GM18511 (cell line): Measurements from ENCODE around the gene PRKCB.
"Not testable (repeated sequence)": the region's sequence is repeated elsewhere in the genome, so short reads cannot be mapped to it uniquely, and the experiment has no call there.

Experiments
- ATAC-seq: cut with Tn5 transposase; IDR thresholded peaks from one replicate; pipeline ENCODE4 v1.9.1; 2021; ENCODE audit warnings: mild to moderate bottlenecking, moderate library complexity; ENCODE audit not compliant: unreplicated experiment

Gene PRKCB

DNA sequence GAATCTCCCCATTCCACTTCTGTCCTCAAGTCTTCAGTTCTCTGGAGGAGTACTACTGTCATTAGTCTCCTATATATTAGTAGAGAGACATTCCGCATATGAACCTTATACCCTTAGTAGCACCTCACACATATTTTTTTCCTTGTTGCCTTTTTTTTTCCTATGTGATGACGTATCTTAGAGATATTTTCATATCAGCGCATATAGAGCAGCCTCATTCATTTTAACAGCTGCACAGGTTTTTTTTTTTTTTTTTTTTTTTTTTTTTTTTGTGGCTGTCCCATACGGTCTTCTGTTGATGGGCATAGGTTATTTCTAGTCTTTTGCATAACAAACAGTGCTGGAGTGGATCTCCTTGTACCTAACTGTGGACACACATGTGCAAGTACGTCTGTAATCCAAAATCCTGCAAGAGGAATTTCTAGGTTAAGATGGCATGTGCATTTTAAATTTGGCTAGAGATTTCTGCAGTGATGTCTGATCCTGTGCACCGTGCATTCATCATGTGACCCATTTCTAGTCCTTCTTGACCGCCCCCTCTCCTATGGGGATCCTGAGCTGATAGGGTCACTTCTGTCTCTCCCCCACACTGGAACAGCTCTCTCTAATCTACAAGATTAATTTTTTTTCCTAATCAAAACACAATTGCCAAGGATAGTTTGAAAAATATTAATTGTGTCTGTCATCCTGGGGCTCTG is 64.8 kb downstream of the PRKCB start:
- no peak for ATAC-seq

DNA sequence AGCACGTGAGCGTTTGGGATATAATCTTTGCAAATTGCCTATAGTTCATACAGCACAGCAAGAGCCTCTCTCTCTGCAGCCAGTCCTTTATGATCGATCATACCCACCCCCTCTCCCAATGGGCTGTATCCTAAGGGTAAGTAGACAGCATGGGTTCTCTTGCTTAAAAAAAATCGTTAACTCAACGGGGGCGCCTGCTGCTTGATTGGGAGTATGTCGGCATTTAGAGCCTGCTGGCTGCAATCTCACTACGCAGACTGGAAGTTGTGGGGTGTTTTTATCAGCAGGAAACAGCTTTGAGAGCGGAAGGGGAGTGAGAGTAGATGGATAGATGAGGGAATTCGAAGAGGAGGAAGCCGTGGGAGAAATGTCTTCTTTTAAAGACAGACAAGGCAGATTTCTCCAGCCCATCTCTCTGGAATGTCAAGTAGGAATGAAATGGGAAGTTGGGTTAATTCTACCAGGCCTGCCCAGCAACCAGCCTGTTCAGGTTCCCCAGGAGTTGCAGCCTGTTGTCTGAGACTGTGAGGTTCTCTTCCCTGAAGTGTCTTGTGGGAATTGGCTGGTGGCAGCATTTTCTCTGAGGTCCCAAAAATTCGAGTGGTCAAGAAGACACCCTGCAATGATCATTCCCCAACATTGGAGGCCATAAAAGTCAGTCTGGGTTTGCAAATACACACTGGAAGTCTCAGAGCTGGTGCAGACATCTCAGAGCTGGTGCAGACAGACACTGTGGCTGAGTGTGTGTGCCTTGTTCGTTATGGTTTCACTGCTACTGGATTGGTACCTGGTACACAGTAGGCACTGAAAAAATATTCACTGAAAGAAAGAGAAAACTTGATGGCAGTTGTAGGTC is 65.6 kb downstream of the PRKCB start:
- ATAC-seq, result no peak

DNA sequence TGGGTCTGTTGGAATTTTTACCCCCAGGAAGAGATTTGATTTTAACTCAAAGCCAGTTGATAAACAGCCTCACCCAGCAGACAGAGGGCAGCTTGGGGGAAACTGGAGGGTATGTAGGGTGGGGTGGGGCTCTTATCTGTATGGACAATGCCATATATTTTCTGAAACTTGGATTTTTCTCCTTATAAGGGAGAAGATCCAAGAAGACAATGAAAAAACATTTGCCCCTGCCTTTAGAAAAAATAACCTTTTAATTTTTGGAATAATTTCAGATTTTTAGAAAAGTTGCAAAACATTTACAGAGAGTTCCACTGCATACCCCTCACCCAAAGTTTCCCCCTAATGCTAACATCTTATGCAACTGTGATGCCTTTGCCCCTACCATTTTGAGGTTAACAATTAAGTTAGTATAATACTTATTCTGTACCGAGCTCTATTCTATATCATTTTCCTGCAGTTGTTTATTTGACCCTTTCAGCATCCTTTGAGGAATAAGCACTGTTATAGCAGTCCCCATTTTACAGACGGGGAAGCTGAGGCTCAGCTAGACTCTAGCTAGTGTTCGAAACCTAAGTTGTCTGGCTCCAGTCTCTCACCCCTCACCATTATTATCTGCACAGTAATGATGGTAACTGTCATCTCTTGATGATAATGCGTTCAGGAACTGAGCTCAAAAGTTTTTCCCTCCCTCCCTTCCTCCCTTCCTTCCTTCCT is 66.4 kb downstream of the PRKCB start:
- no peak for ATAC-seq

DNA sequence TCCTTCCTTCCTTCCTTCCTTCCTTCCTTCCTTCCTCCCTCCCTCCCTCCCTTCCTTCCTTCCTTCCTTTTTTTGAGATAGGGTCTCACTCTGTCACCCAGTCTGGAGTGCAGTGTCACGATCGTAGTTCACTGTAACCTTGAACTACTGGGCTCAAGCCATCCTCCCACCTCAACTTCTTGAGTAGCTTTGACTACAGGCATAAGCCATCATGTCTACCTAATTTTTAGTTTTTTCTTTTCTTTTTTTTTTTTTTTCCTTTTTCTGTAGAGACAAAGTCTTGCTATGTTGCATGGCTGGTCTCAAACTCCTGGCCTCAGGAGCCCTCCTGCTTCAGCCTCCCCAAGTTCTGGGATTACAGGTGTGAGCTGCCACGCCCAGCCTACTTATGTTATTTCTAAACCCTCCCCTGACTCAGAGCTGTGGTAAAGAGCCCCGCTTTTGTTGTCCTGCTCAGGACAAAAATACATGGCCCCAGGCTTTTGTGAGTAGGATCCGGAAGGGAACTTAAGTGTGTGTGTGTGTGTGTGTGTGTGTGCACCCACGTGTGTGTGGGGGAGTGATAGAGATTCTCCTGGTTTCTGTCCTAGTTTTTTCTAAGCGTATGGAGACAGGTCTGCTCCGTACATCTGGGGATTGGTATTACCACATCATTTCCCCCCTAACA is 67.1 kb downstream of the PRKCB start:
- ATAC-seq, result no peak

DNA sequence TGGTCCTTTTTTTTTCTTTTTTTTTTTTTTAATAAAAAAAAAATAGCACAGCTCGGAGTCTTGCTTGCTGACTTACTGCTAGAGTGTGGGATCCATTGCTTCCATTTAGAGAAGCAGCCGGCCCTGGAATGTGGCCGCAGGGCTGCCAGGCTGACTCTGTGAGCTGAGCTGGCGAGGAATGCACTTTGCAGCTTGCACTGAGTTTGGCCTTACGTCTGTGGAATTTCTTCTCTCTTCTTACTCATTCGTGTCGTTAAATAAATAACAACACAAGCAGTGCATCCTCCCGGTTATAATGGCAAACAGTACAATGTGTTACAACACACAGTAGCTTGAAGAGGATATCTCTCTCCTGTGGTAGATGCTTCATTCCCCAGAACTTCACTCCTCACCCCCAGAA is 69.2 kb downstream of the PRKCB start:
- no peak for ATAC-seq

DNA sequence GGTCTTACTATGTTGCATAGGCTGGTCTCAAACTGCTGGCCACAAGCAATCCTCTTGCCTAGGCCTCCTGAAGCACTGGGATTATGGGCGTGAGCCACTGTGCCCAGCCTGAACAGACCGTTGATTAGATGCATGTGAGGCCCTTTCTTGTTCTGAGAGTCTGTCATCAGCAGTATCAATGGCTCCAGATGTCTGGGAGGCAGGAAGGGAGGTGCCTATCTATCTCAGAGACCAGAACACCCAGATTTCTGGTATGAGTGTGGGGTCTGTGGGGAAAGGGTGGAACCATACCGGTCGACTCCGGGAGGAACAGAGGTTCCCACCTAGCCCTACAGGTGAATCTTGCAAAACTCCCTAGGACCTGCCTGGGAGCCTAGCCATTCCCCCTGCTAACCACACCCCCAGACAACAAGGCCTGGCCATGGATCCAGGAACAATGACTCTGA is 71.7 kb downstream of the PRKCB start:
- ATAC-seq, result no peak

DNA sequence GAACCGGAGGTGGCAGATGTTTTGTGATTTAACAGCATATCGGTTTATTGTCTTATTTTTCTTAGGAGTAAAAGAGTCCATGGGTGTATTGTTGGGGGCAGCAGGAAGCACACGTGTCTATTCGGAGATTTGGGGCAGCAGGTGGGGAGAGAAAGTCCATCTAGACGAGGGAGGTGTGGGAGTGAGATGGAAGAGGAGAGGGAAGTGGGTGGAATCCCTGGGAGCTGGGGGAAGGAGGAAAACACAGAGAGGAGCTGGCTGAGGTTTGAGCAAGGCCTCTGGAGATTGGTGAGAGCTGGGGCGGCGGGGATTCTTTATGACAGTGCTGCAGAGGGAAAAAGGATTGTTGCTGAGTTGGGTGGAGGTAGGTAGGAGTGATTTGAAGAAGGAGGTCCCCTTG is 72.1 kb downstream of the PRKCB start:
- no peak for ATAC-seq

DNA sequence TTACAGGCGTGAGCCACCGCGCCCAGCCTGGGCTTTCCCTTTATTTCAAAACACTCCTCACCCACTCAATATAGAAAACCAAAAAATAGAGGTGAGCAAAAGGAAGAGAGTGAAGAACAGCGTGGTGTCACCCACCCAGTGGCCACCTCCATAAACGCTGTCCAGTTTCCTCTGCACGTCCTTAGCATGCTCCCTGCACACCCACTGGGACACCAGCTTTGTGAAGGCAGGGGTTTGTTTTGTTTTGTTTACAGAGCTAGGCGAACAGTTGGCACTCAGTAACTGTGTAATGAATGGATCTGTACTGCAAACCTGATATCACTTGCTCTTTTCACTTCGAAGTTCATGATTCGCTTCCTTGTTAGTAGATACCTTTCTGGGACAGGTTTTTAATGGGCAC is 73.0 kb downstream of the PRKCB start:
- ATAC-seq, result no peak

DNA sequence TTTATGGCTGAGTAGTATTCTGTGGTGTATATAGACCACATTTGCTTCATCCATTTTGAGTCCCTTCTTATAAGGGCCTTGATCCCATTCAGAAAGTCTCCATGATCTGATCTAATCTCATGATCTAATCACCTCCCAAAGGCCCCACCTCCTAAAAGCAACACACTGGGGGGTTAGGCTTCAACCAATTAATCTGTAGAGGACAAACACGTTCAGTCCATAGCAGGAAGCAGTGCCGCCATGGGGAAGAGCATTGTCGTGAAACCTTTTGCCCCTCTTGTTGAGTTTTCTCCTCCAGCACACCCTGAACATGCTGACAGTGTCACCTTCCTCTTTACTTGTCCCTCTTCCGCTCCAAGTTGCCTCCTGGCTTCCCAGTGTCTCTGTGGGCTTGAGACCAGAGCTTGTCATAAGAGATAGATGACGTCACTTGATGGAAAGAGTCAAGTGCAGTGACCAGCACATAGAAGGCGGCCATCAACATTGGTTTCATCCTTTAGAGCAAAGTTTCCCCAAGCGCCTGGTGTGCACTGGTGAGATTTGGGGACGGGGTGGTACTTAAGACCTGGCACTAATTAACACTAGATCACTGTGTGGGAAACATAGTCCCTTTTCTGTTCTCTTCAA is 74.1 kb downstream of the PRKCB start:
- ATAC-seq, result no peak

DNA sequence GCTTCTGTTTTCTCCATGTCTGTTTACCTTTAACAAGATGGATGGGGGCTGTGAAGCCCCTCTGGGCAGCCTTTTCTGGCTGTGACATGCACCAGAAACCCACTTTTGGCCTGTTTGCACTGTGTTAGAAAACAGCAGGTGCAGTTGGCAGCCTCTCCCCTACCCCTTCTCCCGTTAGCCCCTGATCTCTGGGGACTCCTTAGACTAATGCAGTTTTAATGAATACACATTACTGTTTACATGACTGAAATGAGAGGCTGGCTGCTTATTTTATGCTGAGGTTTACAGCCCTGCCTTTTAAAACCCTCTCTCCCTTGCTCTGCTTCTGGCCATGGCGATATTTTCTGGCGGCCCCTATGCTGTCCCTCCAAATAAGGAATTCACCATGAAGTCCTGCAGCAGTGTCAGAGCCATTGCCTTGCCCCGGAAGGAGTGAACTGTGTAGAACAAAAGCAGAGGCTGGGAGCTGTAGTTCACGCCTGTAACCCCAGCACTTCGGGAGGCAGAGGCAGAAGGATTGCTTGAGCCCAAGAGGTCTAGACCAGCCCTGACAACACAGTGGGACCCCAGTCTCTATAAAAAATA is 79.3 kb downstream of the PRKCB start:
- ATAC-seq, result no peak

DNA sequence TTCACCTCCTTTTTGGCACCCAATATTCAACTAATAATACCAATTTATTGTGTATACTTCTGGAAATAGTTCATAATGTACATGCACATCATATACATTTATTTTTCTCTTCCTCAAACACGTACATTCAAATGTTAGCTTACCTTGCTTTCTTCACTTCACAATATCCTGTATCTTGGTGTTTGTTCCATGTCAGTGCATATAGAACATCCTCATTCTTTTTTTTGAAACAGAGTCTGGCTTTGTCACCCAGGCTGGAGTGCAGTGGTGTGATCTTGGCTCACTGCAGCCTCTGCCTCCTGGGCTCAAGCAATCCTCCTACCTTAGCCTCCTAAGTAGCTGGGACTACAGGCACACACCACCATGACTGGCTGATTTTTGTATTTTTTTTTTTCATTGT is 80.8 kb downstream of the PRKCB start:
- ATAC-seq, result not testable (repeated sequence)

DNA sequence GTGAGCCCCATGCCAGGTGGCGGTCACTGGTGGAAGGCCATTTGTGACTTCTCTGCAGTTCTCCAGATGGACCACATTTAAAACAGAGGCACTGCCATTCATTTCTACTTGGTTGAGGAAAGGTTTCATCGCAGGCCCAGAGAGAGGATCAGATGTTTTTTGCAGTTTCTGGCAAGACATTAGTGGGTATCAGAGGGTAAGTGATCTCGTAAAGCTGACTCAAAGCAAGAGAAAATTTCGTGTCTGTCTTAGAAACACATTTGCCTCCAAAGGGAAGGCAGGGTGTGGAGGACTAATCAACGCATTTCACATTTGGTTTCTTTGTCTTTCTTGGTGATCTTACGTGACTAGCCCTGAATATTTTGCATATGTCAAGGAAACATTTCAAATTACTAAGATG is 81.8 kb downstream of the PRKCB start:
- ATAC-seq, result peak; percentile 67

DNA sequence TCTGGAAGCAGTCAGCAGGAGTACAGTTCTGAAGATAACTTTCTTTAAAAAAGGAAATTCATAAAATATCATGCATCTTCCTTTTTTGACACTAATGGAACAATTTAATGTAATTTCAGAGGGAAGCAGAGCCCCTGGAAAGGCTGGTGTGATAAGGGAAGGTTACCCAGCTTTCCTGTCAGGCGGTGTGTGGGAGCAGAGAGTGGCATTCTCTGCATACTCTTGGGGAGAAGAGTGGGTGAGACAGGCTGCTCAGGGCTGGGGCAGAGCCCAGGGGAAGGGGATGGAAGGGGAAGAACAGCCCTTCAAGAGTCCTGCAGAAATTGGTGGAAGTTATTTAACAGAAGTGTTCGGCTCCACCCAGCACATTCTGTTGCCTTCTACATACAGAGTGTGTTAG is 84.7 kb downstream of the PRKCB start:
- ATAC-seq, result no peak

DNA sequence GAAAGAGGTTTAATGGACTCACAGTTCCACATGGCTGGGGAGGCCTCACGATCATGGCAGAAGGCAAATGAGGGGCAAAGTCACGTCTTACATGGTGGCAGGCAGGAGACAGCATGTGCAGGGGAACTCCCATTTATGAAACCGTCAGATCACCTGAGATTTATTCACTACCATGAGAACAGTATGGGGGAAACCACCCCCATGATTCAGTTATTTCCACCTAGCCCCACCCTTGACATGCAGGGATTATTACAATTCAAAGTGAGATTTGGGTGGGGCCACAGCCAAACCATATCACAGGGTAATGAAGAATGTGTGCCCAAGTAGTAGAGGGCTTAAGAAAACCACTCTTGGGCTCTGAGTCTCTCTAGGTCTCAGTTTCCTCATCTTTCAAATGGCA is 85.1 kb downstream of the PRKCB start:
- no peak for ATAC-seq

DNA sequence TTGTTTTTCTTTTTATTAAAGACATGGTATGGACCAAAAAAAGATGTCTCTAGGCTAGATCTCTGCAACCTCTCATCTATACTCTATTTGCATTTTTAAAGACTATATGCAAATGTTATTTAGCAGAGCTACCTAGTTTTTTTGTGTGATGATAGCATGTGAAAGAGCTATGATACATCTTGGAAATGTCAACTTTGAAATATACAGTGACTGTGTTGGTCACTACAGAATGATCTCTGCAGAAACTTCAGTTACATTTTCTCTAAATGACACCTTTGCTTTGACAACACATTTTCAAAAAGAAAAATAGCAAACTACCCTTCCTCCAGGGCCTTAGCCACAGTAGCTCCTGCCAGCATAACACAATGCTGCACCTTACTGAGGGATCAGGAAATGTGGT is 86.6 kb downstream of the PRKCB start:
- ATAC-seq, result no peak

DNA sequence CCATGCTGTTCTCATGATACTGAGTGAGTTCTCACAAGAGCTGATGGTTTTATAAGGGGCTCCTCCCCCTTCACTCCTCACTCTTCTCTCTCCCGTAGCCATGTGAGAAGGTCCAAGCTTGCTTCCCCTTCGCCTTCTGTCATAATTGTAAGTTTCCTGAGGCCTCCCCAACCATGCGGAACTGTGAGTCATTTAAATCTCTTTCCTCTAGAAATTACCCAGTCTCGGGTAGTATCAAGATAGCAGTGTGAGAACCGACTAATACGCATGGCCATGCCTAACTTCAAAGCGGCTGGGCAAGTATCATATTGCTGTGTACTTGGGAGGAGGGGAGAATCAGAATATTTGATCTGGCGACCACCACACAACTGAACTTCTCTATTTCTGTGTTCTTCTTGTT is 88.3 kb downstream of the PRKCB start:
- ATAC-seq, result no peak

DNA sequence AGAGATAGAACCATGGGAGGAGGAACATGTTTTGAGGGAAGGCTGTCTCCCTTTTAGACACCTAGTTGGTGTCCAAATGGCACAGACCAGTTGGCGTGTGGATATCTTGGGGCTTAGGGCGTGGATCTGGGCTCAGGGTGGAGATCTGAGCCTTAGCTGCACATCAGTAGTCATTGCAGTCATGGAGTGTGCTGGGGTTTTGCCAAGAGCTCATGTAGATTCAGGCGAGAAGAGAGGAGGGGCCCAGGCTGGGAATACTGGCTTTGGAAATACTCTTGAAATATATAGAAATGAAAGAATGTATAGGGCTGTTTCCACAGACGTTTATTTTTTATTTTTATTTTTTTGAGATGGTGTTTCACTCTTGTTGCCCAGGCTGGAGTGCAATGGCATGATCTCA is 92.0 kb downstream of the PRKCB start:
- ATAC-seq, result no peak

DNA sequence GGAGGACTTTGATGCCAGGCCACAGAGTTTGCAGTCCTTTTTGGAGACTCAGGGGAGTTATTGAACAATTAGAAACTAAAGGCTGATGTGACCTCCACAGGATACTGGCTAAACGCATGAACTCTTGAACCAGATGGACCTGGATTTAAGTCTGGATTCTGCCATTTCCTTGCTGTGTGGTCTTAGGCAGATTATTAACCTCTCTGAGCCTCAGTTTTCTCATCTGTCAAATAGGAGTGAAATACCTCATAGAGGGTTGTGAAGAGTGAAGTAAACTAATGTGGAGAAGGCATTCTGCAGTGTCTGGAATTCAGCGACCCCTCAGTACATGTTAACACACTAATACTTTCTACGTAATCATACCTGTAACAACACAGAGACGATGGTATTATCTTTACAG is 93.5 kb downstream of the PRKCB start:
- no peak for ATAC-seq

DNA sequence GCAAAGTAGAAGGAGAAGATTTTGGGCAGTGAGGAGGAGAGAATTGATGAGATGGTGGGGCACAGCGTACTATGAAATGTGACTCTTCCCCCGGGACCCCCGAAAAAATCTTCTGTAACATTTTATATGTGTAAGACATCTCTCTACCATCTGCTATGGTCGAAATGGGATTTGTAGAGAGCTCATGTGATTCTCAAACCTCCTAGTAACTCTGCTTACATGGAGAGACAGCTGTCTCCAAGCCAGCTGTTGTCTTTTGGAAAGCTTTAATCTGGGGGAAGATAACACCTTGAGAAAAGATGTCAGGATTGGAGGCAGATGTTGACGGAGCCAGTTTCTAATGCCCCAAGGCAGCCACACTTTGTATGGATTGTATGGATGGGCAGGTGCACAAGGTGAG is 94.1 kb downstream of the PRKCB start:
- no peak for ATAC-seq

DNA sequence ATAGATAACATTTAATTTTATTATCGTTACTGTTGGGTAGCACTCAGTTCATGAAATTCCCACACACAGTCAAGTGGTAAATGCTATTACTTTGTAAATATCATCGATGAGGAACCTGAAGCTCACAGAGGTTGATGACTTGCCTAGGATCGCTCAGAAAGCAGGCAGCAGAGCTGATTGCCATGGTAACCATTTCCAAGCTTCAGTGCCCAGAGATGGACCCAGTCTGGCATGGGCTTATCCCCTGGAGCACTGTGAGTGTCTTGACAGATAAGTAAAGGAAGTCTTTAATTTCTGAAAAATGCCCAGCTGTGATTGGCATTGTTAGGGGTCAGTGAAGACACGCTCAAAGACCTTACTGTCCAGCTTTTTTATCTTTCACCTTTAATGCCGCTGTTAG is 95.0 kb downstream of the PRKCB start:
- ATAC-seq, result no peak
